GM18502 (cell line): ENCODE data around the gene API5.
"Not testable (repeated sequence)": the region's sequence is repeated elsewhere in the genome, so short reads cannot be mapped to it uniquely, and the experiment has no call there.

ENCODE experiments used
- ATAC-seq: cut with Tn5 transposase; IDR thresholded peaks from one replicate; pipeline ENCODE4 v1.9.1; 2021; ENCODE audit warnings: mild to moderate bottlenecking; ENCODE audit not compliant: unreplicated experiment, poor library complexity

The API5 gene

GRCh38 chr11:43311791-43312607 is at the start of gene API5:
Gene API5, plus strand, starts transcription at chr11:43311996. Its CDS starts 132 bp downstream, at chr11:43312128.
- ATAC-seq, result peak; percentile 97

GRCh38 chr11:43267856-43268580 is 43.8 kb upstream of the API5 start:
- no peak for ATAC-seq

- no peak for ATAC-seq
Observed at GRCh38 chr11:43268786-43269185, 43.0 kb upstream of the API5 start.

- no peak for ATAC-seq
Observed at GRCh38 chr11:43269254-43269918, 42.4 kb upstream of the API5 start.

- ATAC-seq, result no peak
Observed at GRCh38 chr11:43270468-43270867, 41.3 kb upstream of the API5 start.

- ATAC-seq, result no peak
Observed at GRCh38 chr11:43278193-43278956, 33.4 kb upstream of the API5 start.

GRCh38 chr11:43282607-43283440 is 29.0 kb upstream of the API5 start:
- peak; percentile 79 for ATAC-seq

- ATAC-seq, result no peak
Observed at GRCh38 chr11:43285826-43286225, 26.0 kb upstream of the API5 start.

- no peak for ATAC-seq
Observed at GRCh38 chr11:43289368-43289767, 22.4 kb upstream of the API5 start.

GRCh38 chr11:43298397-43298796 is 13.4 kb upstream of the API5 start:
- ATAC-seq, result no peak

- no peak for ATAC-seq
Observed at GRCh38 chr11:43315966-43316365, 4.2 kb downstream of the API5 start.

GRCh38 chr11:43316451-43316850 is 4.7 kb downstream of the API5 start:
- no peak for ATAC-seq

GRCh38 chr11:43327987-43328386 is 16.2 kb downstream of the API5 start:
- ATAC-seq, result no peak

- ATAC-seq, result no peak
Observed at GRCh38 chr11:43328482-43328881, 16.7 kb downstream of the API5 start.

- ATAC-seq, result no peak
Observed at GRCh38 chr11:43341159-43341558, 29.4 kb downstream of the API5 start.

- not testable (repeated sequence) for ATAC-seq
Observed at GRCh38 chr11:43351426-43351825, 39.6 kb downstream of the API5 start.

GRCh38 chr11:43354311-43354710 is 42.5 kb downstream of the API5 start:
- no peak for ATAC-seq

GRCh38 chr11:43356336-43356735 is 44.5 kb downstream of the API5 start:
- no peak for ATAC-seq

- ATAC-seq, result no peak
Observed at GRCh38 chr11:43358279-43358800, 46.5 kb downstream of the API5 start.
